H1 (cell line): ENCODE data around the gene YPEL5. TPM values are rescaled to one million over a fixed set of nuclear protein-coding genes. Genes with fewer than 3 reads are reported as not detected.

ENCODE experiments used
- CTCF ChIA-PET: fragments of 300-600 bp; sonication (Branson Sonifier 250); formaldehyde crosslinking; loops from one replicate; lab custom pipeline; 2021; ENCODE audit not compliant: partially characterized antibody; lab: Charles Lee
- POLR2A ChIA-PET: fragments of 300-600 bp; sonication (Branson Sonifier 250); formaldehyde crosslinking; loops from one replicate; lab custom pipeline; 2021; ENCODE audit warnings: inconsistent platforms; ENCODE audit not compliant: partially characterized antibody; lab: Charles Lee
- DNase-seq, 2 experiments: peaks; one replicate each; pipeline versions ENCODE4 v3.0.0 to v3.0.0-alpha.2; 2010 to 2022; ENCODE audit warnings: low spot score in 2 of 2, low read depth in 1 of 2, mixed read lengths in 1 of 2
- FAIRE-seq: peaks from 2 replicates; lab custom pipeline; 2011; peaks lifted over from hg19 to GRCh38; lab: Jason Lieb, UNC
- H2AFZ ChIP-seq: 2 replicates; pipeline ENCODE4 v1.8.1; 2012; ENCODE audit warnings: low read length, inconsistent platforms
- H2AK5ac ChIP-seq: 2 replicates; pipeline ENCODE4 v1.6.1; 2013; ENCODE audit warnings: low read depth, low read length
- H2BK120ac ChIP-seq: replicated peaks from 2 replicates; pipeline ENCODE3; 2013; ENCODE audit warnings: low read depth, low read length, inconsistent platforms
- H2BK12ac ChIP-seq: 2 replicates; pipeline ENCODE4 v1.6.1; 2013; ENCODE audit warnings: low read depth, low read length
- H2BK15ac ChIP-seq: 2 replicates; pipeline ENCODE4 v1.6.1; 2013; ENCODE audit warnings: low read length
- H2BK20ac ChIP-seq: 2 replicates; pipeline ENCODE4 v1.6.1; 2013; ENCODE audit warnings: low read length
- H2BK5ac ChIP-seq: 2 replicates; pipeline ENCODE4 v1.6.1; 2013; ENCODE audit warnings: low read depth, low read length
- H3K14ac ChIP-seq: 2 replicates; pipeline ENCODE4 v1.6.1; 2013; ENCODE audit warnings: inconsistent platforms; ENCODE audit not compliant: insufficient read length
- H3K18ac ChIP-seq: 2 replicates; pipeline ENCODE4 v1.6.1; 2013; ENCODE audit warnings: low read length; ENCODE audit errors: extremely low read depth
- H3K23ac ChIP-seq: 2 replicates; pipeline ENCODE4 v1.6.1; 2013; ENCODE audit warnings: inconsistent platforms; ENCODE audit not compliant: insufficient read length
- H3K23me2 ChIP-seq: 2 replicates; pipeline ENCODE4 v1.6.1; 2013; ENCODE audit warnings: low read depth, low read length
- H3K27ac ChIP-seq: 2 replicates; pipeline ENCODE4 v1.6.1; 2011; ENCODE audit warnings: low read depth, low read length, inconsistent platforms
- H3K27me3 ChIP-seq, 4 experiments: replicated peaks in 1 of 4; 1 replicate in 1 of 4; 2 replicates in 3 of 4; pipeline versions ENCODE4 v1.6.1 to v1.8.1; 2011 to 2013; ENCODE audit warnings: low read length in 3 of 4, mild to moderate bottlenecking in 3 of 4, inconsistent platforms in 2 of 4, mixed read lengths in 2 of 4, moderate library complexity in 1 of 4; ENCODE audit not compliant: control insufficient read depth in 3 of 4, insufficient read depth in 3 of 4; ENCODE audit errors: extremely low read depth in 1 of 4
- H3K36me3 ChIP-seq, 4 experiments: 2 replicates each; pipeline versions ENCODE4 v1.6.1 to v1.8.1; 2011 to 2013; ENCODE audit warnings: mild to moderate bottlenecking in 4 of 4, low read length in 3 of 4, moderate library complexity in 2 of 4, control low read depth in 1 of 4, inconsistent platforms in 1 of 4; ENCODE audit not compliant: insufficient read depth in 4 of 4, control insufficient read depth in 2 of 4
- H3K4ac ChIP-seq: replicated peaks from 2 replicates; pipeline ENCODE3; 2013; ENCODE audit warnings: low read length, low read depth, mixed read lengths, inconsistent platforms; ENCODE audit not compliant: insufficient read length
- H3K4me1 ChIP-seq, 4 experiments: replicated peaks in 1 of 4; 1 replicate in 1 of 4; 2 replicates in 3 of 4; pipeline versions ENCODE4 v1.6.1 to v1.8.1; 2011 to 2013; ENCODE audit warnings: low read length in 3 of 4, inconsistent platforms in 2 of 4, mixed read lengths in 1 of 4; ENCODE audit not compliant: insufficient read depth in 4 of 4, control insufficient read depth in 3 of 4
- H3K4me2 ChIP-seq, 2 experiments: 2 replicates each; pipeline versions ENCODE4 v1.6.1 to v1.8.1; 2011 to 2013; ENCODE audit warnings: low read depth in 2 of 2, low read length in 2 of 2, control low read depth in 1 of 2, inconsistent platforms in 1 of 2, mild to moderate bottlenecking in 1 of 2; ENCODE audit not compliant: insufficient read depth in 1 of 2
- H3K4me3 ChIP-seq, 4 experiments: fragments of 200-600, 300-600 bp in 1 of 4; sonication (generic), shearing (Covaris generic), sonication (Bioruptor Twin) in 1 of 4; 2 replicates each; pipeline versions ENCODE4 v1.5.1 to v1.8.1; 2011 to 2016; ENCODE audit warnings: low read length in 4 of 4, low read depth in 3 of 4, control low read depth in 2 of 4, inconsistent platforms in 2 of 4, mild to moderate bottlenecking in 2 of 4, mixed read lengths in 1 of 4, moderate library complexity in 1 of 4; ENCODE audit not compliant: insufficient read depth in 2 of 4; ENCODE audit errors: extremely low read depth in 1 of 4
- H3K56ac ChIP-seq: replicated peaks from 2 replicates; pipeline ENCODE3; 2013; ENCODE audit warnings: low read depth, mild to moderate bottlenecking, mixed read lengths, low read length, inconsistent platforms; ENCODE audit not compliant: insufficient read length
- H3K79me1 ChIP-seq: 2 replicates; pipeline ENCODE4 v1.6.1; 2013; ENCODE audit warnings: low read depth, low read length, control low read depth
- H3K79me2 ChIP-seq, 2 experiments: 2 replicates each; pipeline versions ENCODE4 v1.6.1 to v1.8.1; 2012 to 2013; ENCODE audit warnings: low read length in 2 of 2, mild to moderate bottlenecking in 2 of 2, inconsistent platforms in 1 of 2; ENCODE audit not compliant: insufficient read depth in 2 of 2, control insufficient read depth in 1 of 2
- H3K9ac ChIP-seq, 4 experiments: replicated peaks in 1 of 4; 1 replicate in 1 of 4; 2 replicates in 3 of 4; pipeline versions ENCODE4 v1.6.1 to v1.8.1; 2011 to 2013; ENCODE audit warnings: low read depth in 3 of 4, low read length in 3 of 4, control low read depth in 2 of 4, mild to moderate bottlenecking in 2 of 4, moderate library complexity in 2 of 4, inconsistent platforms in 1 of 4; ENCODE audit errors: extremely low read depth in 1 of 4
- H3K9me3 ChIP-seq, 2 experiments: 2 replicates each; pipeline versions ENCODE4 v1.6.1 to v1.8.1; 2012 to 2013; ENCODE audit warnings: mild to moderate bottlenecking in 2 of 2, moderate library complexity in 2 of 2, control low read depth in 1 of 2, inconsistent platforms in 1 of 2, low read depth in 1 of 2, low read length in 1 of 2, mixed read lengths in 1 of 2; ENCODE audit not compliant: insufficient read depth in 2 of 2
- H4K20me1 ChIP-seq, 2 experiments: replicated peaks in 1 of 2; 2 replicates each; pipeline versions ENCODE3 to v1.8.1; 2011 to 2013; ENCODE audit warnings: inconsistent platforms in 2 of 2, low read length in 2 of 2, mild to moderate bottlenecking in 1 of 2; ENCODE audit not compliant: insufficient read depth in 2 of 2, control insufficient read depth in 1 of 2
- H4K5ac ChIP-seq: 2 replicates; pipeline ENCODE4 v1.6.1; 2013; ENCODE audit warnings: low read length, low read depth, mixed read lengths, inconsistent platforms; ENCODE audit not compliant: insufficient read length
- H4K8ac ChIP-seq: 2 replicates; pipeline ENCODE4 v1.8.0; 2013; ENCODE audit warnings: mild to moderate bottlenecking, moderate library complexity, low read length, inconsistent platforms; ENCODE audit not compliant: insufficient read depth; ENCODE audit errors: extremely low read depth
- H4K91ac ChIP-seq: replicated peaks from 2 replicates; pipeline ENCODE3; 2013; ENCODE audit warnings: low read length, mixed read lengths, inconsistent platforms; ENCODE audit not compliant: insufficient read length
- BACH1 ChIP-seq: IDR thresholded peaks from 2 replicates; pipeline ENCODE4 v1.6.1; 2012; ENCODE audit warnings: low read length, improper control_type of control experiment
- HDAC6 ChIP-seq: IDR thresholded peaks from one replicate; pipeline ENCODE4 v1.7.1; 2012; ENCODE audit warnings: low read depth, mild to moderate bottlenecking, inconsistent platforms, low read length, moderate library complexity
- JUND ChIP-seq: IDR thresholded peaks from 2 replicates; pipeline ENCODE4 v1.6.1; 2011; ENCODE audit warnings: mild to moderate bottlenecking, improper control_type of control experiment, low read length
- PHF8 ChIP-seq: fragments of 200-600 bp; sonication (generic); conservative IDR thresholded peaks from 2 replicates; pipeline ENCODE4 v1.7.1; 2012; ENCODE audit warnings: low read depth, mild to moderate bottlenecking, inconsistent platforms, low read length, moderate library complexity
- POLR2A ChIP-seq, 2 experiments: IDR thresholded peaks; 1 replicate in 1 of 2; 2 replicates in 1 of 2; pipeline ENCODE4 v1.6.1; 2011; ENCODE audit warnings: low read depth in 2 of 2, low read length in 2 of 2, mild to moderate bottlenecking in 2 of 2; ENCODE audit errors: control extremely low read depth in 1 of 2
- RAD21 ChIP-seq, 2 experiments: IDR thresholded peaks in 1 of 2; conservative IDR thresholded peaks in 1 of 2; 2 replicates each; pipeline ENCODE4 v1.6.1; 2011; ENCODE audit warnings: low read depth in 2 of 2, low read length in 2 of 2, improper control_type of control experiment in 1 of 2, inconsistent platforms in 1 of 2, mild to moderate bottlenecking in 1 of 2, moderate library complexity in 1 of 2
- YY1 ChIP-seq: IDR thresholded peaks from 2 replicates; pipeline ENCODE4 v1.6.1; 2011; ENCODE audit warnings: low read depth, mild to moderate bottlenecking, low read length
- WGBS, 2 experiments: shearing (Covaris generic) in 1 of 2; methylation state at CpG; one replicate each; pipeline versions ENCODE4 v1.1.6 to v1.1.7; 2013 to 2015; ENCODE audit warnings: low lambda C conversion rate in 2 of 2, mixed read lengths in 2 of 2, inconsistent platforms in 1 of 2, low coverage in 1 of 2, missing lambda C conversion rate in 1 of 2; ENCODE audit not compliant: insufficient replicate concordance in 2 of 2, insufficient coverage in 1 of 2, insufficient read length in 1 of 2; ENCODE audit errors: extremely low coverage in 1 of 2, missing lambda C conversion rate in 1 of 2; 5-methylcytosine and 5-hydroxymethylcytosine counted together
- long read RNA-seq, 2 experiments: library from RNA in 1 of 2; library from capped mRNA in 1 of 2; stranded (forward); transcript quantifications; one replicate each; pipeline ENCODE4 v2.0.0, GENCODE V29; 2021; ENCODE audit warnings: inconsistent platforms in 1 of 2
- polyA minus RNA-seq, 3 experiments: library from RNA; depleted of rRNA, polyadenylated mRNA; stranded (reverse); fragments of >200 nt; gene quantifications; 1 replicate in 2 of 3; 2 replicates in 1 of 3; pipeline ENCODE4 v1.2.3, GENCODE V29; 2011
- polyA plus RNA-seq, 7 experiments: library from polyadenylated mRNA; depleted of rRNA in 3 of 7; stranded (reverse) in 5 of 7; unstranded in 2 of 7; fragments of >200 nt in 5 of 7; fragments of 200-250 nt in 2 of 7; gene quantifications; 1 replicate in 5 of 7; 2 replicates in 1 of 7; 4 replicates in 1 of 7; pipeline versions ENCODE4 v1.2.1 to v1.2.3, GENCODE V29; 2011 to 2013; ENCODE audit warnings: missing spikeins in 2 of 7, mixed read lengths in 2 of 7
- total RNA-seq: library from RNA; stranded (reverse); fragmentation: NEBNext Ultra II Directional; extraction: Animal tissue kit (Norgen Biotek cat#: 25700); gene quantifications from 2 replicates; pipeline ENCODE4 v1.2.1, GENCODE V29; 2021

Gene YPEL5
- total RNA-seq (28.0 and 28.6 TPM in 2 replicates), polyA plus RNA-seq (2011; rRNA removed) (17.2 and 18.5 TPM in 2 replicates), polyA minus RNA-seq (2011; rRNA and poly(A)+ RNA removed) (37.0 and 43.2 TPM in 2 replicates)
- polyA plus RNA-seq (2011; cell fraction: cytosol; rRNA removed): 25.3 TPM
- 13.2 TPM for polyA plus RNA-seq (2011; cell fraction: nucleus; rRNA removed)
- 22.2 to 29.4 TPM (median 26.5 TPM) in 4 replicates for polyA plus RNA-seq (2012, experiment 1 of 2)
- 2.4 TPM for polyA plus RNA-seq (2012, experiment 2 of 2)
- 15.7 TPM for polyA plus RNA-seq (2013, experiment 1 of 2)
- 15.6 TPM for polyA plus RNA-seq (2013, experiment 2 of 2)
- polyA minus RNA-seq (2011; cell fraction: cytosol; rRNA and poly(A)+ RNA removed): 10.8 TPM
- 14.4 TPM for polyA minus RNA-seq (2011; cell fraction: nucleus; rRNA and poly(A)+ RNA removed)
- long read RNA-seq, experiment 1, transcript YPEL5-201 (3 exons, 2,182 nt): major isoform, 8 of 24 reads
- long read RNA-seq, experiment 1, partial matches to known transcripts: 2 of 24 reads
- long read RNA-seq, experiment 1, other reads (novel, unspliced or antisense): 13 of 24 reads
- long read RNA-seq, experiment 2, transcript YPEL5-201 (3 exons, 2,182 nt): major isoform, 28 of 41 reads
- long read RNA-seq, experiment 2, transcript YPEL5-202 (4 exons, 2,499 nt): minor isoform, 6 of 41 reads
- long read RNA-seq, experiment 2, partial matches to known transcripts: 3 of 41 reads
- long read RNA-seq, experiment 2, other reads (novel, unspliced or antisense): 4 of 41 reads

- Histone ChIP-seq H2BK20ac (no peak within 1 kb of the TSS), H2BK15ac (no peak within 1 kb of the TSS), H2AFZ (no peak within 1 kb of the TSS), H3K4me3 (peak within 1 kb of the TSS; percentile 57 to 85 (median 74)), H4K20me1 (no peaks in the 10 kb centered on the region), H3K36me3 (no peaks in the 10 kb centered on the region), H3K9ac (peak within 1 kb of the TSS in 3 of 4 experiments; percentile 66 to 84 (median 75); a peak in 5 of 7 replicates), H4K8ac (peak within 1 kb of the TSS; percentile 88), H3K14ac (no peak within 1 kb of the TSS), H3K23ac (no peak within 1 kb of the TSS), H3K9me3 (no peaks in the 10 kb centered on the region), H4K91ac (no peak within 1 kb of the TSS), H3K4ac (no peak within 1 kb of the TSS), H4K5ac (no peak within 1 kb of the TSS), H2BK12ac (no peak within 1 kb of the TSS), H3K4me1 (peaks cover 4 to 22% (median 12%) of the 10 kb centered on the region in 4 experiments; a peak in 6 of 7 replicates), H3K23me2 (peaks cover 7% of the 10 kb centered on the region; the same call in 1 of the 2 replicates), H2AK5ac (no peak within 1 kb of the TSS), H3K79me1 (no peaks in the 10 kb centered on the region), H3K27me3 (no peaks in the 10 kb centered on the region; a peak in 2 of 7 replicates), H3K4me2 (peak within 1 kb of the TSS; percentile 72 to 86), H2BK120ac (no peak within 1 kb of the TSS), H3K79me2 (0 out of 4 replicates have a peak, but pooled peaks cover 0 to 3% of the 10 kb centered on the region in 2 experiments), H3K27ac (peak within 1 kb of the TSS; percentile 68; the same call in 1 of the 2 replicates), H2BK5ac (no peak within 1 kb of the TSS; the same call in 1 of the 2 replicates), H3K56ac (peak within 1 kb of the TSS; percentile 73), H3K18ac (no peak within 1 kb of the TSS; the same call in 1 of the 2 replicates)
- FAIRE-seq: peak; percentile 89
- CTCF ChIA-PET: interaction anchor here (0.9 to 1.8 kb wide), 3 partner anchors 17 to 225 kb away, joined by 3 to 8 read pairs (median 3); partner anchors contain the start of gene ALK
- 3% methylated on average over 32 of the region's 63 CpGs; no CpG with 5 or more reads in 1 of the 2 experiments for WGBS, 2 experiments
- DNase-seq: peak; percentile 99
- POLR2A ChIA-PET: interaction anchor here (0.7 to 1.2 kb wide), 5 partner anchors 11 to 224 kb away, joined by 3 to 4 read pairs (median 3); no protein-coding TSS in a partner anchor
- TF ChIP-seq PHF8: peak; percentile 62
- no peak for TF ChIP-seq RAD21 (IDR thresholded peaks at IDR 0.05 in 1 of 2, conservative IDR thresholded peaks at IDR 0.05 in 1 of 2; ENCODE audit: low read depth in 2 of 2, low read length in 2 of 2)
- 0 out of 2 replicates have a peak, but pooled peaks have one; percentile 48 for TF ChIP-seq JUND
- no peak for TF ChIP-seq YY1
- TF ChIP-seq BACH1: peak; percentile 53; the same call in 1 of the 2 replicates
- peak; percentile 63 to 82 for TF ChIP-seq POLR2A (IDR thresholded peaks at IDR 0.05; ENCODE audit: control extremely low read depth in 1 of 2, low read depth in 2 of 2, low read length in 2 of 2)
- TF ChIP-seq HDAC6: no peak
Observed at GRCh38 chr2:30146337-30147195, at the start of gene YPEL5. Gene YPEL5, plus strand, starts transcription at chr2:30147007. Its CDS starts 9,645 bp downstream, at chr2:30156652.
